Stimulated activated naive CD4-positive, alpha-beta T cell (primary cell): ENCODE measurements around the gene HSD3B1.
"Not testable (repeated sequence)": the region's sequence is repeated elsewhere in the genome, so short reads cannot be mapped to it uniquely, and the experiment has no call there.

Experiments
- DNase-seq, 6 experiments: peaks; one replicate each; lab custom pipeline; 2025; lab: John Stamatoyannopoulos, UW

Gene HSD3B1

DNA sequence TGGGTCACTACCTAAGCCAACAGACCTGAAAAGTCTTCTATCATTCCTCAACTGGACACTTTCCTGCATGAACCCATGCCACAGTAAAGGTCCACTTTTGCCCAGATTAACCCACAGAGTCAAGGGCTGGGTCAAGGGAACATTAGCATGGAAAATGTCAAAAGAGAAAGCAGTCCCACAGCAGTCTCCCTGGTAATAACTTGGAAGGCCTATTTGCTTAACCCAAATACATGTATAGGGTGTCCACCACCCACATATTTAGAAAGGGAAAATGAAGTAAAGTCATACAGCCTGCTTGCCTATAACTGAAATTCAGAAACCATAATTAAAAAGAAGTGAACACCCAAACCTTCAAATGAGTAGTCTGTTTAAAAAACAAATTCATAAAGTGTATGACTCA, 16.1 kb upstream of the HSD3B1 start:
- no peak for DNase-seq

DNA sequence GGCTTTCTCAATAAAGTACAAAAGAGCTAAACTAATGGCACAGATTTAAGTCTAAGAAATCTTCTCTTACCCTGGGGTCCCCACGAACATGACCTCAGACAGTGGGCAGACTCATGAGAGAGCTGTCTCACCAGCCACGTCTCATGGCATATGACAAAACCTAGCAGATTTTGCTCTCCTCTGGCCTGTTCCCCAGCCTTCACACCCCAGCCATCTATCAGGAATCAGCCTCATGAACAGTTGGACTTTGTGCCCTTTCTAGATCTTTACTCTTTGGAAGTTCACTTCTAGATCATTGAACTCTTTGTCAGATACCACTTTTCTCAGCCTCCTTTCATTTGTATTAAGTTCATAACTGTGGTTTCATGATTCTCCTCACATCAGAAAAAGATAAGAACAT, 14.2 kb upstream of the HSD3B1 start:
- no peak for DNase-seq

DNA sequence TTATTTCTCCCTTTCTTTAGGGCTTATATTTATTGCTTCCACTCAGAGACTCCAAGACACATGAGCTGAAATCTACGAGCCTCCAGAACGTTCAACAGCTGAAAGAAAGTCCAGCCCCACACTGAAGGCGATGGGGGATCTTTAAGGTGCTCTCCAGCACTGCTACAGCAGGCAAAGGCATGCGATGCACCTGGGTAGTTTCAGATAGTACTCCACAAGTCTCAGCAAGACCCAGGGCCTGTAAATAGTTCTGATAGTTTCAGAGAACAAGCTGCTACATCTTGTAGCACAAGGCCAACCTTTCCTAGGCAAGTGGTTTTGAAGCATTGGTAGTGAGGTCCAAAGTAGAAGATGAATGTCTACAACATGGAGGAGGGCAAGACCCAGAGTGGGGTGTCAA, 2.2 kb upstream of the HSD3B1 start:
- DNase-seq = no peak

DNA sequence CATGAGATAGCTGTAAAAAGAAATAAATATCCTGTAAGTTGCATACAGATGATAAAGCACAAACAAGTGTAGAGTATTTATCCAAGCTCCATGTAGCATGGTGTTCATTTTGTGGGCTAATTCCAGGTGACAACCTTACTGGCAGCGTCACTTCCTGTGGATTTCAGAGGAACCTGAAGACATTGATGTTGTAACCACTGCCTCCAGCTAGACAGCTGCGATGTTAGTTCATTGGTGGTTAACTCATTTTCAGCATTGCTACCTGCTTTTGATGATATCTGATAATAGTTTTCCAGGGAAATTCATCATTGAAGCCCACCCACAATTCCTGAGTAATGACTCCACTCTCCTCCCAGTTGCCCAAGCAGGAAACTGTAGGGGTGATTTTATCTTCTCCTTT, 3.0 kb downstream of the HSD3B1 start:
- no peak for DNase-seq

DNA sequence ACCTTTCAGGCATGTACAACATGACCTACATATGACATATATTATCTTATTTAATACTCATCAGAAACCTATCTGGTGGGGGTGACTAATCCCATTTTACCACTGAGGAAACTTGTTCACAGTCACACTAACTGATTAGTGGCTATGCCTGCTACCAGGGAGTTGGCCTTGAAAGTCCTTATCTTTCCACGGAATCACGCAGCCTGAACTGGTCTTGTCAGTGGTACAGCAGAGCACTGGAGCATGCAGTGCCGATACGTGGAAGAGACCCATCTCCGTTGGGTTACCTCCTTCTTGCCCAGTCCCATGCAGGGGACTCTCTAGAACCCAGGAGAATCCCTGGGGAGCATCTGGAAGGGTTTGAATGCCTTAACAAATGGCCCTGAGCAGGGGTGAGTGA, 8.2 kb downstream of the HSD3B1 start:
- DNase-seq = no peak

DNA sequence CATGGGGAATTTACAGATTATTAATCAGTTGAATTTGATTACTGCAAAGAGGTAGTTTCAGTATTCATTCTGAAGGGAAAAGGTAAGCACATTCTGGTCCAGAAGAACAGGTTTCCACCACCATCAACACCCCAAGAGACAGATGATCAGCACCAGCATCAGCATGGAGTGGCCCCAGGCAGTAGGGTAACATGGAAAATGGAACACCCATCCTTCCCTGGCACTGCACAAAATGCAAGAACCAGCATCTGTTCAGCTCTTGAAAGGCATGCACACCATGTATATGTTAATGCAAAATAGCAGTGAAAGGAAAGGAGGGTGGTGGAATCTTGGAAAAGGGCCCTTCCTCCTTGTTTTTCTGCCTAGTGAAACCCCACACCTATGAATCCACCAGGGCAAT, 9.2 kb downstream of the HSD3B1 start:
- no peak for DNase-seq

DNA sequence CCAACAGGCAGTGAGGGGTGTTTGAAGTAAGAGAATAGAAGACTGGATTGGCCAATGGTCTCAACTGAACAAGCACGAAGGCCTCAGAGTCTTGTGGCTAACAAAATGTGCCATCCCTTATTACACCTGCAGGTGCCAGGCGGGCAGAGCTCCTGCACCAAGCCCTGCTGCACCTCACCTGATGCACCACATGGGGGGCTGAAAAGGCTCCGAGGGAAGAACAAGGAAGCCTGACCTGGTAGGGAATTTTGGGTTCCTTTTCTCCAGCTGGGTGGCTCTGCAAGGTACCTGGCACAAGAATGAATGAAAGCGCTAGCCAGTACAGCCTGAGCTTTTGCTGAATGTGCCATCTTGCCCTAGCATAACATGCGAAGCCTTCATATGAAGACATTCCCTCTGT, 9.7 kb downstream of the HSD3B1 start:
- no peak for DNase-seq

DNA sequence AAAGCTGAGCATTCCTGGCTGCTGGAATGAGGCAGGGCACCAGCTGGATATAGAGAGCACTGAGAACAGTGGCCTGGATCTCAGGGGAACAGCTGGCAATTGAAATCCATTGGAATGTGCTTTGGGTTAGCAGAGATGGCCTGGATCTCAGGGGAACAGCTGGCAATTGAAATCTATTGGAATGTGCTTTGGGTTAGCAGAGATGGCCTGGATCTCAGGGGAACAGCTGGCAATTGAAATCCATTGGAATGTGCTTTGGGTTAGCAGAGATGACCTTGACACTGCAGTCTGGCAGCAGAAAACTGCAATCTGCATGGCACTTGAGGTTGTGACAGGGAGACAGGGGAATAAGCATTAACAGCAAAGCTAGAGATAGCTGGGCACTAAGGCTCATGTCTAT, 10.7 kb downstream of the HSD3B1 start:
- DNase-seq = not testable (repeated sequence)

DNA sequence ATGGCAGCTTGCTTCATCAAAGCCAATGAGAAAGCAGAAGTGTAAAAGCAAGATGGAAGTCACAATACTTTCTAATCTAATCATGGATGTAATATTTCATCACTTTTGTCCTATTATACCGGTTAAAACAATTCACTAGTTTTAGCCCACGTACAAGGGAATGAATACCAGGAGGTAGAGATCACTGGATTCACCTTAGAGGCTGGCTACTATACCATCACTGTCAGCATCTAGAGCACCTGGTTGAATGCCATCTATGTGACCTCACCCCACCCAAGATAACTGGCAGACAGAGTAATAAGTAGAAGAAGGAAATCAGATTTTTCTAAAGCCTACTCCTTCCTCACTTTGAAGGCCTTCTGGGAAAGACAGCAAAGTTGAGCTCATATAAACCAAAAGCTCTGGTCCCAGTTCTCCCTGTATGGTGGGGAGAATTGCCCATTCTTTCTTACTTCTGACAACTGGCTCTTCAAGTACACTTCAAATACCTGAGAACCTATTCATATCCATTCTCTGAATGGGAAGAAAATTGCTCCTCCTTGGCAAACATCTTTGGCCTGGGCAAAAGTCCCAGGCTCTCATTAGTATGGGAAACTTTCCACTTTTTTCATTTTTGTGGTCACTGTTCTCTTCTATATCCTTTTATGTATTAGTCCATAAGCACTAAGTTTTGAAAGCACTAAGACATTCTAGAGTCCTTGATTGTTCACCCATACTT, 24.8 kb downstream of the HSD3B1 start:
- DNase-seq = no peak

DNA sequence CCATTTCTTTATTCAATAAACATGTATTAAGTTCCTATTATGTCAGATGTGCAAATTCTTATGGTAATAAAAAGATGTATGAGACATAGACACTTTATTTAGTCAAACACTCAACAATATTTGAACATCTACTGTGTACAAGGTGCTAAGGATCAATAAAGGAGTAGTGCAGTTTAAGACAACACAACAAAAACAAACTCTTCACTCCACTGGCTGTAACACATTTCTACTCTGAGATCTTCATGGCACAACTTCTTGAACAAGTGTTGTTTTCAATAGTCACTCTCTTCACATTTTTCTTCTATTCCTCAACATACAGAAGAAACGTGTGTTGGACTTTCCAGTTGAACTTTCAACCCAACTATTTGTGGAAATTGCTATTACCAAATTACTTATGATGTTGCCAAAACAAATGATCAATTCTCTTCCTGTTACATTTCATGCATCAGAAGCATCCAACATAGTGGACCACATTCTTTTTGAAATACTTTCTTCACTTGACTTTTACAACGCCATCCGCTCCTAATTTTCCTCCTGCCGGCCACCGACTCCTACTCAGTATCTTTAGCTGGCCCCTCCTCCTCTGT, 25.4 kb downstream of the HSD3B1 start:
- no peak for DNase-seq

DNA sequence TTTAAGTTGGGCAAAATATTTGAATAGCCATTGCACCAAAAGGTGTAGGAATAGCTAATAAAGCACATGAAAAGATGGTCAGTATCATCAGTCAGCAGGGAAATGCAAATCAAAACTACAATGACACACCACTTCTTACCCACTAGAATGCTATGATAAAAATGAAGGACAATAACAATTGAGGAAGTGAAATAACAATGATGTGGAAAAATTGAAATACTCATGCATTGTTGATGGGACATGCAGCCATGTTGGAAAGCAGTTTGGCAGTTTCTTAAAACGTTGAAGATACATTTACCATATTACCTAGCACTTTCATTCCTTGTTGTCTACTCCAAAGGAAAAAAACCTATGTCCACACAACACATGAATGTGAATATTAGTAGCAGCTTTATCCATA, 28.4 kb downstream of the HSD3B1 start:
- no peak for DNase-seq

DNA sequence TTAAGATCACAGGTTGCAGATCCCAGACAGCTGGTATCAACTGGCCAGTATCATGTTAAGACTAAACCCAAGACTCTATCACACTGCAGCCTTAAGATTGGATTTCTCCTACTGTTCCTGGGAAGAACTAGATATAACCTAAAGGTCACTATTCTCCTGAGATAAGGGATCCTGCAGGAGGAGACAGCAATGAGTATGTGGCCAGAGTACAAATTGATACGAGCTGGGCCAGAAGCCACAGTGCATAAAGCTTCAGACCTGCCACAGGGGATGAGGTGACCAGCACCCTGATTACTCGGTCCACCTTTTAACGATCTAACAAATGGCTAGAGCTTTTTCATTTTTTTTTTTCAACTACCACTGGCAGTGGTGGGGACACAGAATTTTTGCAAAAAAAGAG, 31.0 kb downstream of the HSD3B1 start:
- no peak for DNase-seq

DNA sequence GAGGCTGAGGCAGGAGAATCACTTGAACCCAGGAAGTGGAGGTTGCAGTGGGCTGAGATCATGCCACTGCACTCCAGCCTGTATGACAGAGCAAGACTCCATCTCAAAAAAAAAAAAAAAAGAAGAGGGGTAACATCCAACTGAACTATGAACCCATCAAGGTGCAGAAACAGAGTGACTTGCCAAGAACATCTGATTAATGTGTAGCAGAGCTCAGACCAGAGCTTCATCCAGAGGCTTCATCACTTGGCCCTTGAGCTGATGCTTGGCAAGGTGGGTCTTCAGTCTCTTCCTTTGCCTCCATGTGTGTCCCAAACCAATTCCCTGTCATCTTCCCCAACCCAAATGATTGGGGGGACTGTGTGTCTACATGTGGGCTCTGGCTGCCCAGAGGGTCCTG, 32.6 kb downstream of the HSD3B1 start:
- DNase-seq = no peak

DNA sequence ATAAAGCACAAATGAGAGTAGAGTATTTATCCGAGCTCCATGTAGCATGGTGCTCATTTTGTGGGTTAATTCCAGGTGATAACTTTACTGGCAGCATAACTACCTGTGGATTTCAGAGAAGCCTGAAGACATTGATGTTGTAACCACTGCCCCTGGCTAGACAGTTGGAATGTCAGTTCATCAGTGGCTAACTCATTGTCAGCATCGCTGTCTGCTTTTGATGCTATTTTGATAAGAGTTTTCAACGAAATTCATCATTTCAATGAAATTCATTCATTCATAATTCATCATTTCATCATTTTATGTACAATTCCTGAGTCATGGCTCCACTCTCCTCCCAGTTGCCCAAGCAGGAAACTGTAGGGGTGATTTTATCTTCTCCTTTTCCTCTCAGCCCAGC, 34.4 kb downstream of the HSD3B1 start:
- no peak for DNase-seq

DNA sequence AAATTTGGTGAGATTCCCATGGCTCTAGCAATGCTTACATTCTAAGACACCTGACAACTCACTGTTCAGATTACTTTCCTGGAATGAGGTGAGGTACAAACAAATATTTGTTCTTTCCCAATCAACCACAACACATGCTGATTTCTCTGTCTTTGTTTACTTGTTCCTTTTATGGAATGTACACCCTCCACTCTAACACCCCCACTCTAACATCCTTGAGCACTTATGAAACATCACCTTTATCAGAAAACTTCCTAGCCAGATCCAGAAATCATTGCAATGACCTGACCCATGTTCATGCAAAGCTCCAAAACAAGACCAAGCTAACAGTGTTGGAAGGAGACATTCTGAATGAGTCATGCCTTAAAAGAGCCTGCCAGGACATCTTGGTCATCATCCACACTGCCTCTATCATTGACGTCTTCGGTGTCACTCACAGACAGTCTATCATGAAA, 35.5 kb downstream of the HSD3B1 start:
- DNase-seq = no peak

DNA sequence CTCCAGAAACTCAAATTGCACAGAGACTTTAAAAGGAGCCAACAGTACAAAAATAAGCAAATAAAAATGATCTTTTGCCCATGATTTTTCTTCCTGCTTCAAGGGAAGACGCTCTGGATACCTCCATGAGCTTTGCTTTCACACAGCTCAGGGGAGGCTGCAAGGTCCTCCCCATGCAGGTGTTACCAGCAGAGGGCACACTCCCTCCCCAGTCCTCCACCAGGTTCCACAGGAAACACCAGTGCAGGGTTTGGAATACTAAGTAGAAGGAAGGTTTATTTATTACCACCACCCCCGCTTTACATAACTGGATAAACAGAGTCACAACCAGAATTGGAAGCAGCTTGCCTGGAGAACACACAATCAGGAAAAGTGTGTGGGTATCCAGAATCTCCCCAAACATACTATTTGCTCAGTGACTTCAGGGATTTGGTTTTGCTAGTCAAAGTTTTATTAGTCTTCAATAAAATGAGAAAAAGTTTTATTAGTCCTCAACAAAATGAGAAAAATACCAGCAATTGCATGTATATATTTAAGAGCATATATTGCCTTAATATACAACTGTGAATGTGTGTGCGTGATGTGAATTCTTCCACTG, 37.3 kb downstream of the HSD3B1 start:
- no peak for DNase-seq

DNA sequence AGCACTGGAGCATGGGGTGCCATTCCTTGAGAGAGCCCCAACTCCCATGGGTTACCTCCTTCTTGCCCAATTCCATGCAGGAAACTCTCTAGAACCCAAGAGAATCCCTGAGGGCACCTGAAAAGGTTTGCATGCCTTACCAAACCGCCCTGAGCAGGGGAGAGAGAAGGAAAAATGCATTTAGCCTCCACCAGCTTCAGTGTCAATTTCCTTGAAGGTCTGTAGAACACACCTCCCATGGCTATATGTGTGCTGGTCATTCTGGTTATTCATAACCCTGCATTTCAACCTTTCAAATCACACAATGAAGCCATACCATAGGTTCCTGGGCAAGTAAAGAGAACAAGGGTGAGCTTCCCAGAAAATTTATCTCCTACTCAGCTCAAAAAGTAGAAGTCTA, 39.6 kb downstream of the HSD3B1 start:
- no peak for DNase-seq

DNA sequence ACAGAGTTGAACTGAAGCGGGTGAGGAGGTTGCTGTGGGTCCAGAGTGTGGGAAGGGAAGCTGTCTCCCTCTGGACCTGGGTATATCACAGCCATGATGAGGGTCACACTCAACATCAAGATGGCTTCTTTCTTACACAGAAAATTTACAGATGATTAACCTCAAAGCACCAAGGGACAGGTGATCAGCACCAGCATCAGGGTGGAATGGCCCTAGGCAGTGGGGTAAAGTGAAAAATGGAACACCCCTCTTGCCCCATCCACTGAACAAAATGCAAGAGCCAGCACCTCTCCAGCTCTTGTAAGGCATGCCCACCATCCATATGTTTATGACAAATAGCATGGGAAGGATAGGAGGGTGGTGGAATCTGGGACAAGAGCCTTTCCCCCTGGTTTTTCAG, 40.3 kb downstream of the HSD3B1 start:
- DNase-seq = no peak

DNA sequence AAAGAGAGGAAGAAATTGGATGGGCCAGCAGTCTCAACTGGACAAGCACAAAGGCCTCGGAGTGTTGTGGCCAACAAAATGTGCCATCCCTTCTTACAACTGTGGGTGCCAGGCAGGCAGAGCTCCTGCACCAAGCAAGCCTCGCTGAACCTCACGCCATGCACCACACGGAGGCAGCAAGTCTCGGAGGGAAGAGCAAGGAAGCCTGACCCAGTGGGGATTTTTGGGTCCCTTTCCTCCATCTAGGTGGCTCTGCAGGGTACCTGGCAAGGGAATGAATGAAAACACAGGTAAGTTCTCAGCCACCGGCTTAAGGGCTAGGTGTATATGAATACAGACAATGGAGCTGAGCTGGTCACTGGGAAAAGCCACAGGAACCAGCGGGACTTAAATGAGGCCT, 40.8 kb downstream of the HSD3B1 start:
- DNase-seq = no peak

DNA sequence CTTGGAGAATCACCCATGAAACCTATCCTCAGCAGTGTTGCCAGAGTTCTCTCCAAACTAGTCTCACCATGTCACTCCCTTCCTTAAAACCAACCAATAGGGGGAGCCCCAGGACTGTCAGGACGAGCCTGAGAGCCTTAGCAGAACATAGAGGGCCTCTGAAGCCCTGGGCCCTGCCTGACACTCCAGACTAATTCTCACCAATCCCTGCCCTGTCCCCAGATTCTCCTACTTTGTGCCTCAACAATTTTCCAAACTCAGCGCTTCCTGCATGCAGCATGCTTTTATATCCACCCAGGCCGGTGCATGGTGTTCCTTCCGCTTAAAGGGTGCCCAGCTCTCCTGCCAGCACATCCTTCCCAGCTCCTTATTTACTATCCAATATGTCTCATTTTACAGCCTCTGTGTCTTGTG, 42.7 kb downstream of the HSD3B1 start:
- DNase-seq = no peak

DNA sequence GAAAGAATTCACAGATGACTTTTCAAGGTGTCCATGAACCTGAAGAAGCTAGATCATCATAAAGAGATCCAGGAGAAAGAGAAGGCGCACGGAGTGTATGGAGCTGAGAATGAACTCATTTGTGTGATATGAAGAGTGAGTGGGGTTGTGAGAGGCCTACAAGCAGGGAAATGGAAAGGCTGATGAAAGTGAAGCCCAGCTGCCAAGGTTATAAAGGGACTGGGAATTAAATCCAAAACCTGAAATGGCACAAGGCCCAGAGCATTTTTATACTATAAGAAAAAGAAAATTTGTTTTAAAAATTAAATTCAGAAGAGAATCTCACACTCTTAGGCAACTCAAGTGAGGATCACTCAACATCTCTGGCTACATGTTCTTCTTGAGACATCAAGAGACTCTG, 43.4 kb downstream of the HSD3B1 start:
- DNase-seq = no peak

DNA sequence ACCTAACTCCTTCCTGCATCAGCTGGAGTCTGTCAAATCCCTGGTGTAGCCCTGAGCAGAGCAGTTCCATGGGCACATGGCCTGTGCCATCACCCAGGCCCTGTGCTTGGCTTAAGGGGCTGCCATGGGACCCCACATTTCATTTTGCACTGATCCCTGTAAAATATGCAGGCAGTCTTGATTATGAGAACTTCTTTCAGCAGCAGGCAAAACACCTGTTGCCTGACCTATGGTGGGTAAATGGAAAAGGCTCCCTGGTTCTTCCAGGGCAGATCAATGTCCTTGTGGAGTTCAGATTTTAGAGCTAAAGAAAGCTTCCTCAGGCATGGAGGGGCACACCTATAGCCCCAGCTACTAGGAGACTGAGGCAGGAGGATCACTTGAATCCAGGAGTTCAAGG, 44.2 kb downstream of the HSD3B1 start:
- DNase-seq = no peak

DNA sequence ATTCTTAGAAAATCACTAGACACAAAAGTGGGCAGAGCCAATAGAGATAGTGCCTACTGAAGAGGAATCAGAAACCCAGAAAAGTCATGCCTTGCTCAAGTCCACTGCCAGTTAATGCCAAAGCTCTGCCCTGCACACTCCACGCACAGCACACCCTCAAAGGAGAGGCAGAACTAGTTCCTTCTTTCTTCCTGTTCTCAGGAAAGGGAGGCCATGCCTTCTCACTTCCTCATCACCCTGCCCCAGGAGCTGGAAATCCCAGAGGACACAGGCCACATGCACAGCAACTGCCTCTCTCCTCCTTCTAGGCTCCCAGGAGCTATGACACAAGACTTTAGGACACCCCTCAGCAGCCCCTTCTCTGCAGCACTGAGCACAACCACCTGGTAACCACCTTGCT, 45.6 kb downstream of the HSD3B1 start:
- not testable (repeated sequence) for DNase-seq
